Thoracic aorta (tissue), 2 donors: ENCODE results near the gene UBE2O. TPM values are rescaled to one million over a fixed set of nuclear protein-coding genes. Genes with fewer than 3 reads are reported as not detected.

Experiments
- ATAC-seq: fragments of 150-250 bp; one replicate; pipeline ENCODE4 v1.8.0; 2017; ENCODE audit warnings: low read depth; ENCODE audit not compliant: insufficient number of reproducible peaks, low FRiP score
- DNase-seq: peaks from one replicate; pipeline ENCODE4 v3.0.0-alpha.2; 2020; ENCODE audit warnings: low spot score
- H3K27ac ChIP-seq, 2 donors: fragments of 200-600 bp; sonication (generic); 1 replicate in 1 of 2; 2 replicates in 1 of 2; pipeline ENCODE4 v1.5.1; 2016; ENCODE audit warnings: mild to moderate bottlenecking in 2 of 2, moderate library complexity in 2 of 2
- H3K27me3 ChIP-seq: fragments of 200-600 bp; sonication (generic); replicated peaks from 2 replicates; pipeline ENCODE4 v1.6.0; 2016; ENCODE audit warnings: mild to moderate bottlenecking; ENCODE audit not compliant: insufficient read depth
- H3K36me3 ChIP-seq: fragments of 200-600 bp; sonication (generic); one replicate; pipeline ENCODE4 v1.5.1; 2016
- H3K4me1 ChIP-seq, 2 donors: fragments of 200-600 bp; sonication (generic); 1 replicate in 1 of 2; 2 replicates in 1 of 2; pipeline versions ENCODE4 v1.5.1 to v1.6.0; 2016; ENCODE audit warnings: low read depth in 2 of 2, mild to moderate bottlenecking in 1 of 2; ENCODE audit not compliant: control insufficient read depth in 1 of 2
- H3K4me3 ChIP-seq: fragments of 200-600 bp; sonication (generic); 2 replicates; pipeline ENCODE4 v1.5.1; 2016; ENCODE audit warnings: mild to moderate bottlenecking
- H3K9me3 ChIP-seq: fragments of 200-600 bp; sonication (generic); 2 replicates; pipeline ENCODE4 v1.5.1; 2016
- CTCF ChIP-seq: fragments of 200-600 bp; sonication (generic); IDR thresholded peaks from one replicate; pipeline ENCODE4 v1.5.1; 2019; ENCODE audit warnings: antibody characterized with exemption
- total RNA-seq, 2 donors: library from RNA; depleted of rRNA; stranded (reverse); fragments of >200 nt; gene quantifications; one replicate each; pipeline versions ENCODE4 v1.1.0 to v1.2.3, GENCODE V29; 2016

UBE2O gene
- total RNA-seq, 2 donors from 2014 or later, result 16.4 to 31.1 TPM

GRCh38 chr17:76434870-76435269 is 18.1 kb downstream of the UBE2O start:
- DNase-seq (no peak), ATAC-seq (no peak)
- H3K36me3 ChIP-seq, result peaks cover 5% of the 10 kb centered on the region
- no peak for TF ChIP-seq CTCF
- H3K4me3 ChIP-seq, result no peak overlapping the region
- no peaks in the 10 kb centered on the region for H3K4me1 ChIP-seq
- H3K27ac ChIP-seq, result no peak overlapping the region
- no peaks in the 10 kb centered on the region for H3K9me3 ChIP-seq
- no peaks in the 10 kb centered on the region for H3K27me3 ChIP-seq

DNA sequence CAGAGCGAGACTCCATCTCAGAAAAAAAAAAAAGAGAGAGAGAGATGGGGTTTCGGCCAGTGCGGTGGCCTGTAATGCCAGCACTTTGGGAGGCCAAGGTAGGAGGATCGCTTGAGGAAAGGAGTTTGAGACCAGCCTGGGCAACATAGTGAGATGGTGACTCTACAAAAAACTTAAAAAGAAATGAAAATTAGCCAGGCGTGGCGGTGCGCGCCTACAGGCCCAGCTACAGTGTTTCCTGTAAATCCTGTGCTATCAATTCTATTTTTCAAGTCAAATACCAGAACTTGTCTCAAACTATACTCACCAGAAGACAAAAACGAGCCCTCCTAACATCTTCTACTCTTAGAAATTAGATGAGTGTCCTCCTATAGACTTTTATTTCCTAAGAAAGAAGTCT is 19.3 kb downstream of the UBE2O start:
- H3K36me3 ChIP-seq, result peaks cover 5% of the 10 kb centered on the region
- DNase-seq (no peak), ATAC-seq (no peak)
- no peak overlapping the region for H3K4me3 ChIP-seq
- no peaks in the 10 kb centered on the region for H3K9me3 ChIP-seq
- H3K4me1 ChIP-seq, result no peaks in the 10 kb centered on the region
- H3K27me3 ChIP-seq, result no peaks in the 10 kb centered on the region
- TF ChIP-seq CTCF, result no peak
- H3K27ac ChIP-seq, result no peak overlapping the region

- Histone ChIP-seq H3K4me3 (no peak overlapping the region), H3K27ac (no peak overlapping the region), H3K27me3 (no peaks in the 10 kb centered on the region), H3K36me3 (peaks cover 5% of the 10 kb centered on the region), H3K4me1 (peaks cover under 1 to 7% of the 10 kb centered on the region in 2 donors), H3K9me3 (no peaks in the 10 kb centered on the region)
- DNase-seq (no peak), ATAC-seq (no peak)
- TF ChIP-seq CTCF, result peak; percentile 26
These were observed 20.1 kb downstream of the UBE2O start for GRCh38 chr17:76432712-76433336.

DNA sequence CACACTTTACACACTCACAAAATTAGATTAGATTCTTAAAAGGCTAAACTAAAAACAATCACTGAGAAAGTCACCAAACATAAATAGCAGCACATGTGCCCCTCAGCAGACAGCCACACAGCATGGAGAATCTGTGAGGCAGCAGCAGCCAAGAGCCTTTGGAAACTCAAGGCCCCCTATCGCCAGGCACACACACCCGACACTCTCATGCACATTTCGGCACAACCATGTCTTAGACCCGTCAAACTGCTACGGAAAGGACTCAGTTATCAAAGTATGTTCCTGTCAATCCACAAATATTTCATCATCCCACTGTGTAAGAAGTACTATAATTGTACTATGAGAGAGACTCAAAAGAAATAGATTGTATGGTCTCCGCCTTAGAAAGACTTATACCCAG is 20.9 kb downstream of the UBE2O start:
- no peak for ATAC-seq

GRCh38 chr17:76431509-76431908 is 21.4 kb downstream of the UBE2O start:
- H3K27ac ChIP-seq, result no peak overlapping the region
- H3K27me3 ChIP-seq, result no peaks in the 10 kb centered on the region
- ATAC-seq, result no peak
- TF ChIP-seq CTCF, result no peak
- H3K9me3 ChIP-seq, result no peaks in the 10 kb centered on the region
- peaks cover 3 to 14% of the 10 kb centered on the region in 2 donors for H3K4me1 ChIP-seq
- H3K4me3 ChIP-seq, result no peak overlapping the region
- DNase-seq, result no peak
- peaks cover 5% of the 10 kb centered on the region for H3K36me3 ChIP-seq

More for the DNA sequence above, 20.9 kb downstream of the UBE2O start:
- Histone ChIP-seq H3K4me1 (peaks cover 3 to 14% of the 10 kb centered on the region in 2 donors), H3K4me3 (no peak overlapping the region), H3K9me3 (no peaks in the 10 kb centered on the region), H3K36me3 (peaks cover 5% of the 10 kb centered on the region), H3K27me3 (no peaks in the 10 kb centered on the region), H3K27ac (no peak overlapping the region)
- no peak for TF ChIP-seq CTCF
- no peak for DNase-seq
